Measurements from ENCODE around the gene UBE2Z.
"Not testable (repeated sequence)": the region's sequence is repeated elsewhere in the genome, so short reads cannot be mapped to it uniquely, and the experiment has no call there.

The UBE2Z gene

DNA sequence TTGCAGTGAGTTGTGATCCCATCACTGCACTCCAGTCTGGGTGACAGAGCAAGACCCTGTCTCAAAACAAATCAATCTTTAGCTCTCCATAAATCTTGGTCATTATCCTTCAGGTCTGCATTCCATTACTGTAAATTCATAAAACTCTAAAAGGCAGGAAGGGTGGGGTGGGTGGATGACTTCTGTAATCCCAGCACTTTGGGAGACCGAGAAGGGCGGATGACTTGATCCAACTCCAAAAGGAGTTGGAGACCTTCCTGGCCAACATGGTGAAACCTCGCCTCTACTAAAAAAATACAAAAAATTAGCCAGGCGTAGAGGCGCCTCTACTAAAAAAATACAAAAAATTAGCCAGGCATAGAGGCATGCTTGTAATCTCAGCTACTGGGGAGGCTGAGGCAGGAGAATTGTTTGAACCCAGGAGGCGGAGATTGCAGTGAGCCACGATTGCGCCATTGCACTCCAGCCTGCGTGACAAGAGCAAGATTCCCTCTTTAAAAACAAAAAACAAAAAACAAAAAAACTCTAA is 2.2 kb upstream of the UBE2Z start:
- no peak for FAIRE-seq

DNA sequence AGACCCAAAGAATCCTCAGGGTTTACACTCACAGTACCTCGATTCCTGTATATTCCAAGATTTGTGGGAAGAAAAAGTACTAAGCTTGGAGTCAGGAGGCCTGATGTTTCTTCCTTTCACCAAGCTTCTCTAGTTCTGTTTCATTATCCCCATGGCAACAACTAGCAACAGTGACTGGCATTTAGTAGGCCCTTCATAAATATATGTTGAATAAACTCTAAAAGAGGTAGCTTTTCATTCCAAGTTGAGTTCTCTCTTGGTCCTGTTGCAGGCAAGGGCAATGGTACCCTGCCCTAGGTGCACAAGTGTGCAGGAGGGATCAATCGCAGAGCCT is 527 bp upstream of the UBE2Z start:
- FAIRE-seq: no peak

DNA sequence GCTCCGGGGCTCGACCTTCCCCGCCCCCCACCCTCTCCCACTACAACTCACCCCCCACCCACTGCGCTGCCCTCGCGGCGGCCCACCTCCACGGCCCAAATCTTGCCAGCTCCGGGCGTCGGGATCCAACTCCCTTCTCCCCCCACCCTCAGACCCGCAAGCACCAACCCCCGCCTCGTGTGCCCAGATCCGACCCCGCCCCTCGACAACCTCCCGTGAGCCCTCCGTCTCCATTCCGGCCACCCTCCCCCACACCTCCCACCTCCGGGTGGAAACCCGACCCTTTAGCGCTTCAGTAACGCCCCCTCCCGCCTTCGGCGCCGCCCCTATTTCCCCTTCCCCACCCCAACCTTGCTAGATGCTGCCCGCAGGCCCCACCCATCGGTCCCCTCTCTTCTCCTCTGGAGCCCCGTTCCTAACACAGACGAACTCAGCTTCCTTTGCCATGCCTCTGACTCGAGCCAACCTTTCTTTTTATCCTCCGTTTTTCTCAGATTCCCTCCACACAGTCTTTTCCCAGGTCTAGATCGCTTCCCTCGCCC is 717 bp downstream of the UBE2Z start:
- FAIRE-seq: no peak

DNA sequence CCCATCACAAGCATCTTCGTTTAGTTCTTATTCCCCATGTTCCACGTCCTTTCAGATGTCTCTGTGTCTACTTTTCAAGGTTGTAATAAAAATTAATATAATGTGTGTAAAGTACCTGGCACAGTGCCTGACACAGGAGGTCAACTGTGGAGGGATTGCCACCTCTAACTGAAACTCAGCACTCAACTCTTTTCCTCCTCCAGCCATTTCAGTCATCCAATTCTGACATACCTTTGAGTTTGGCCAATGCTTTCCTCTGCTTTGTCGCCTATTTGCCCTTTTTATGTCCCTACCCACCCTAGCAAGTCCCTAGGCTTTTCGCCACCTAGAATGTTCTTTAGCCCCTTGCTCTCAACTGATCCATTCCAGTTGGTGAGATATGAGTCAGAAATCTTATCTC is 1.6 kb downstream of the UBE2Z start:
- no peak for FAIRE-seq

DNA sequence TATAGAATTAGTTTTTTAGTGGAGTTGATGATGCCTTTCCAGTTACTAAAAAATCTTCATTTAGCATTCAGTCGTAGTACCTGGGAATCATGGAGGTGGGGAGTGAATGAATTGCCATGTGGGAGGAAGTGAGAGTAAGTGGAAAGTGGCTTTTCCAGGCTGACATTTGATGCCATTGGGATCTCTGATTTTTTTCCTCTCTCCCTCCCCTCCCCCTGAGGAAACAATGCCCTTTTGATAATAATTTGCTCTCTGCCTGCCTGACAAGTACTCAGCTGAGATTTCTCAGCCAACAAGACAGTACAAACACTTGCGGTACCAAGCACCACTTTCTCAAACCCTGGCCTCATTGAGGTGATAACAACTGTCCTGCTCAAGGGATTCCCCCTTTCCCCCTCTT is 2.2 kb downstream of the UBE2Z start:
- no peak for FAIRE-seq

DNA sequence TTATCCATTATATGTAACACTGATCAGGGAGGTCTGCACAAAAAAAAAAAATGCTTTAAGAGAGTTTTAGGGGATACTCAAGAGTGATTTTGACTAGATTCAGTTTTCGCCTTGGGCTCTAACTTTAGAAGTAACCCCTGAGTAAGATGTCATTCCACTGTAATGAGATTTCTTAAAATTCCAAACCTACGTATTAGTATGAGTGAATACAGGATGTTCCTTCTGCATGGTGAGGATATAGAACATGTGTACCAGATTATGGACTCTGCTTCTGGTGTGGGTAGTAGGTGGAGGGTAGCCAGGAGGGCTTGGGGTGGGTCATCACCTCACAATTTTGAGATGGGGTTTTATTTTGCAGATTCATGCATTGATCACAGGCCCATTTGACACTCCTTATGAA is 4.3 kb downstream of the UBE2Z start:
- no peak for FAIRE-seq

DNA sequence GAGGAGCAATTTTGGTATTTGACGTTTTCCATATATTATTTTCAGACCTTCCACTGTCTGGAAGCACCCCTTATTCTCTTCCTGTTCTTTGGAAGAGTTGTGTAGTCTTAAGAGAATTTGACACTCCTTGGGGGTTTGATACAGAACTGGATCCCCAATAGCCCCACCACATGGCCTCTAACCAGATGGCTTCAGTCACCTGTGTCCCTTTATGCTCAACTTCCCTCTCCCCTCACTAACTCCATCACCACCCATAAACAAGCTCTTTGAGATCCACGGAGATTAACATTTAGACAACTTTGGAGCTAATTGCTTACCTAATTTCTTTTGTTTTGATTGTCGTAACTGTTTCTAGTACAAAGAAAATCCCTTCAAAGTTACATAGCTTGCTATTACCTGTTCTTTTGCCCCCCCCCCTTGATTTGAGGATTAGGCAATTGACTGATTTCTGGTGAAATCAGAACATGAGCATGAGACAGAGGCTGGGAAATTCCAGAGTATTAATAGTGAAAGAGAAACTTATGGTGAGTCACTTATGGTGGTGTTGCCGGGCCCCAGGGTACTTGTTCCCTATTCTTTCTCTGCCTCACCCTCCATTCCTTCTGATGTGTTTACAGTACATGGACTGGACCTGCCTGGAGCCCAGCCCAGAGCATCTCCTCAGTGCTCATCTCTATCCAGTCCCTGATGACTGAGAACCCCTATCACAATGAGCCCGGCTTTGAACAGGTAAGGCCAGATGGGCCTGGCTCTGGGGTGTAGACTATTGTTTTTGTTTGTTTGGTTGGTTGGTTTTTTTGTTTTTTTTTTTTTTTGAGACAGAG is 7.5 kb downstream of the UBE2Z start:
- no peak for FAIRE-seq

DNA sequence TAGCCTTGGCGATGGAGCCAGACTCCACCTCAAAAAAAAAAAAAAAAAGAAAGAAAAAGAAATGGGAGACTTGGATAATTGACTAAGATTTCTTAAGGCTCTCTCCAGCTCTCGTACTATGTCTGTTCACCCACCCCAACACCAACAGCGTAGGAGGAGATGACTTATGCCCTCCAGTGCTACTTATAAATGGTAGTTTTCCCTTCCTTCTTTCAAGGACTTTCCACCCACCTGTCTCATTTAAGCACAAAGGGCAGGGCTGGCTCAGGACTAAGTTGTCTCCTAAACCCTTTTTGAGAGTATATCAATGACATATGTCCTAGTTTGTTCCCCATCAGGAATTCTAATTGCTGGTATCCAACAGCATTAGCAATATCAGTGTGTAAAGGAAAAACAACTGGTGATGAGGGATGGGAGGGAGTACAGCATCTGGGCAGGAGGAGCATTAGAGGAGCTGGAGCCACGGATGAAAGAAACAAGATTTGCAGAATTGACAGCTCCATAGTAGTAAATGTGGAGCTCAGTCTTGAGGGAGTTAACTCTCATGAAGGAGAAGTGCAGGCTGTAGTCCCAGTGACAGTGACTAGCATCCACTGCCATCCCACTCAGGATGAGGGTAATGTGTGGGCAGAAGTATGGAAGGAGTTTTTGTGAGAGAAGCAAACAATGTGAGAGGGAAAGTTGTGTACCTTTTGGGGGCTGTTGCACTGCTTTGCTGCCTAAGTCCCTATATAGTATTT is 17.2 kb downstream of the UBE2Z start:
- no peak for FAIRE-seq

DNA sequence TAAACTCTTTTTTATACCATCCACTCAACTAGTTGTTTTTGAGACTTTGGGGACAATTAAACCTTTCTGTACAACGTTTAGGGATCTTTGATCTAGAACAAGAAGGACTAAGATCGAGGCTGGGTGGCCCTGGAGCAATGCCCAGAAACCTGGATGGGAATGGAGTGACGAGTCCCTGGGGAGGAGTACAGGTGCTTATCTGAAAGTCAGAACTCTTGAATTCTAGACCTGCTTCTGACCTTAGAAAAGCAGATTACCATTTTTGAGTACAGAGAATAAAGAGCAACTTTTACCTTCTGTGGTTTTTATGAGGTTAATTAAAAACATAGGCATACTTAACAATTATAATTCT is 17.8 kb downstream of the UBE2Z start:
- FAIRE-seq: no peak

DNA sequence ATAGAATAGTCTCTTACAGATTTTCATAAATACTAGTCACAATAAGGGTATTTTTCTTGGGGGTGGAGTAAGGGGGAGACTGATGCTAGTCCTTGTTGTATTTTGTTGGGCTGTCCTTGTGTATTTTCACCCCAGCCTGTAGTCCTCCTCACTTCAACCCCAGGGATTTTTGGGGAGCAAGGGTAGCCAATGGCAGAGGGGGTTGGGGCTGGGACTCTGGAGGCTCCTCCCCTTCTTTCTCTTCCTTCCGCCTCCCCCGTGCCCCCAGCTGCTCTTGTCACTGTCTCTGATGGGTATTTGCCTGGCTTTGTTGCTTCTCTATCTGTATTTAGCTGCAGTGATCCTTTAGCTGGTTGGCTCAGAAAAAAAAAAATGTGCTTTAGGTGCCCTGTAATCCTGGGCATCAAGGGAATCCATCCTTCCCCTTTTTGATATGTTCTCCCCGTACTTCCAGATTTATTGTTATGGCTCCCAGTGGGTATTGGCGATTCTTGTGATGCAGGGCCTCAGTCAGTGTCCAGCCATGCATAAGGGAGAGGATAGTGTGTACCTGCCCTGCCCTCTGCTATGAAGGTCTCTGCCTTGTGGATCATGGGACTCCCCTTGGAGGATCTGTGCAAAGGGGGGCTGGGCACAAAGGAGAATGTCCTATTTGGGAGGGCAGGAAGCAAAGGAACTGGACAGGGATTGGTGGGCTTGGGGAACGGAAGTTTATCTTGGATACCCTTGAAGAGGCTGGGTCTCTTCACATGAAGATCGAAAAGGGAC is 20.0 kb downstream of the UBE2Z start:
- FAIRE-seq: no peak

DNA sequence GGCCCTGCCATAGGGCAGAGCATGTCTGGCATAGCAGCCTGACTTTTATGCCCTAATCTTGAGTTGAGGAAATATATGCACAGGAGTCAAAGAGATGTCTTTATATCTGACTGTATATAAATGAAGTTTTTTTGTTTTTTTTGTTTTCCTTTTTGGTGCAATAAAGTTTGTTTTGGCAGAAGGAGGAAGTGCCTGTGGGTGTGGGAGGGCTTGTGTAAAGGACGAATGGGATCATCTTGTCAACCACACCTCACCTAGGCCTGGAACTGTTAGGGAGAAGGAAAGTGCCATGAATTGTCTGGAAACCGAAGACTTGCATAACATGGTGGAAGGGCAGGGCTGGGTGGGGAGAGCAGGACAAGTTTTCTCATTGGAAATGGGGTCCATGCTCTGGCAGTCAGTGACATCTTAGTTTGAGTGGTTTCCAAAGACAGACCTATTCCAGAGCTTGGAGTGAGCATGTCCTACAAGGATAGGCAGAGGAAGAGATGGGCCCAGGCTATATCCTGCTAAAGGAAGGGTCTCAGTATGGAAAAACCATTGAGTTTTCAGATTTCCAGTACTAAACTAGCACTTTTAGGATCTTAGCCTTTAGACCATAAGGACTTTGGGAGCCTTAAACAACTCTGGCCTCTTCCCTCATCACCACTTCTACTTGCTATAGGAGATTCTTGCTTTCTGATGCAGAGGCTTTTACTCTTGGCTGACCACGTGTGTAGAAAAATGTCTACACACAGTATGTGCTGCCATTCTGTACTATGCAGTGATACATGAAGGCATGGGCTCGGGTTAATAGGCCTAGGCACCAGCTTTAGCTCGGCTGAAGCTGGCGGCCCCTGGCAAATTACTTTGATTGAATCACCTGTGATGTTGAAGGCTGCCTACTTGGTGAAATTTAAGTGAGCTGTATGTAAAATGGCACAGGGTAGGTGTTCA is 20.9 kb downstream of the UBE2Z start:
- FAIRE-seq: no peak

DNA sequence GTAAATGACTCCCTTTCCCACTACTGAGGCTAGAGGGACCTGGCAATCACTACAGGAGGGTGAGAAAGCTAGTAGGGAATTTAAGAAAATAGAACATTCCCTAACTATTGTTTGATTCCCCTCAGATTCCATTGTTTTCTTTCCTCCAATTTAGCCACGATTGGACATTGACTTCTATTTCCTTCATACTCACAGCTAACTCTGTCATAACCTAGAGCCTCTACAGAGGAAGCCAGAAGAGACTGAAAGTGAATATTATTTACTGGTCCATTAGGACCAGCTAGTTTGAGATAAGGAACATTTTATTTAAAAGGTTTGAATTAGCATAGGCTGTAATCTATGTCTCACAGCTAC is 21.6 kb downstream of the UBE2Z start:
- FAIRE-seq: no peak

DNA sequence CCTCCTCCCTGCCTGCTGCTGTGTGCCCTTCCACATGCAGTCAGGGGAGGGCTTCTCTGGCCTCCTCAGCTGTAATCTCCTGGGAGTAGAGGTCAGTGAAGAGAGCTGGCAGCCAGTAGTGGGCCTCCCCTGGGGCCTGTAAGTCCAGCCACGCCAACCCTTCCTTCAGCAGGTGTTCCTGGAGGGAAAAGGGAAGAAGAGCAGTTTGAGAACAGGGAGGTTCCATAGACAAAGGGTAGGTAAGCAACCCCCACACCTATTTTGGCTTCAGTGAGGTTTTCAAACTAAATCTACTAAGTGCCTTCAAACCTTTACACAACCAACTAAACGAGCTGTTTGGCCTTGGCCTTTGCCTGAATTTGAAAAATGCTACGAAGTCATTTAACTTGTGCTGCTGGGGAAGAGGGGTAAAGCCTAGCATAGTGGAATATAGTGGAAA is 22.2 kb downstream of the UBE2Z start:
- FAIRE-seq: no peak

DNA sequence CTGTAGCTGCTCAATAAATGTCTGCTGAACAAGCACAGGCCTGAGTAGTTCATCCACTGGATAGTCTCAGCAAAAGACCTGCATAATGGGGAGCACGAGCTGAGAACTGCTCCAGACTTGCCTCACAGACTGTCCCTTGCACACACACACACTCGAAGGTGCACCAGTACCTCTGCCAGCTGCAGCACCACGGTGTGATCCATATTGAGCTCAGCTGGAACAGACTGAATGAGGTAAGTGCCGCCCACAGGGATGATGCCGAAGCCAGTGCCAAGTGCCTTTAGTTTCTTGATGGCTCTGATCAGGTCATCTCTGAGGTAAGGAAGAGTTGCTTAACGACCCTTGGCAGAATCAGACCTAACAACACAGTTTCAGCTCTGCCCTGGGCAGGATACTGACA is 24.8 kb downstream of the UBE2Z start:
- FAIRE-seq: no peak

DNA sequence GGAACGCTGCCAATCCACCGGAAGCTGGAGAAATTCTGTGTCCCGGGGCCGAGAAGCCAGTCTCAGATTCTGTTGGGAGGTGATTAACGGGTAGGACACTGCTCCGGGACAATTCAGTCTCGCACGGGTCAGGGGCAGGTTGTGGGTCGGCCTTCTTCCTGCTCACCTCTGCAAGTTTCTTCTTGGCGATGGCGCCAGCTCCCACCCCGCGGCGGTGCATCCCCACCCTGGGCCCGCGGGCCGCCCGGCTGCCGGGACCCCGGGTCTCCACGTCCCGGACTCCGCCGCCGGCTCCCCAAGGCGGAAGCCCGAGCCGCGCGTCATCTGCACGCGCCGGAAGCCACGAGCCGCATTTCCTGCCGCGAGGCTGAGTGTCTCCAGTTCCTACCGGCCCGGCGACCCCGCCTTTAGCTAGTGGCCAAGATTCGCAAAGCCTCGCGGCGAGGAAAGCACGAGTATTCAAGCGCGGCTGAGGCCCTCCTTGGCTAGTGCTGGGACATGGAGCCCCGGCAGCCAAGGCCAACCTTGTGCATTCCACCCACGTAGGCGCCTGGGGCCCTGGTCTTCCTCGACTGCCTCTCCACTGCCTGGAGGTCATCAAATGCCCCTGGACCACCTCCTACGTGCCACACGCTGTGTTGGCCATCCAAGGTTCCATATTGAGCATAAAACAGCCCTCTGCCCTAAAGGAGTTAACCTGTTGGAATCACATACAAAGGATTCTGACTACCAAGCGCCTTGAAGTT is 36.5 kb downstream of the UBE2Z start, which contains the start of gene SNF8:
TSS of gene SNF8 (minus strand) at position 328 of the 746 bp plus-strand sequence. CDS start at position 220, 108 bp downstream.
- FAIRE-seq: no peak

DNA sequence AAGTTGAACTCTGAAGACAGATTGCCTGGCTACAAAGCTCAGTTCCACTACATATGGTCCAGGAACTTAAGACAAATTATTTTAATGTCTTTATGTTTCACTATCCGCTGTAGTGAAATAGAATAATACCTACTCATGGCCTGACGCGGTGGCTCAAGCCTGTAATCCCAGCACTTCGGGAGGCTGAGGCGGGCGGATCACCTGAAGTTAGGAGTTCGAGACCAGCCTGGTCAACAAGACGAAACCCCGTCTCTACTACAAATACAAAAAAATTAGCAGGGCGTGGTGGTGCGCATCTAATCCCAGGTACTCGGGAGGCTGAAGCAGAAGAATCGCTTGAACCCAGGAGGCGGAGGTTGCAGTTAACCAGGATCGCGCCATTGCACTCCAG is 37.0 kb downstream of the UBE2Z start:
- not testable (repeated sequence) for FAIRE-seq

DNA sequence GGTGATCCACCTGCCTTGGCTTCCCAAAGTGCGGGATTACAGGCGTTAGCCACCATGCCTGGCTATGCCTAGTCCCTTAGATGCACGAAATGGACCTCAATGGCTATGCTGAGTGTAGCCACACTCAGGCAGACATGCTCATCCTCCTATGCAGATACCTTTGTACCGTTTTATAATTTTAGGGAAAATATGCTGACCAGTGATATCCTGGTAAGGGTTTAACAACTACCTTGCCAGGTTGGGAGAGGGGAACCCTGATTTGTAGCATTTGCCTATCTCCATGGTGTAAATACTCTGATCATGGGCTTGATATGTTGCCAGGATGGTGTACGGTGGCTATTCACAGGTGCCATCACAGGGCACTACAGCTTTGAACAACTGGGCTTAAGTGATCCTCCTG is 43.4 kb downstream of the UBE2Z start:
- no peak for FAIRE-seq

DNA sequence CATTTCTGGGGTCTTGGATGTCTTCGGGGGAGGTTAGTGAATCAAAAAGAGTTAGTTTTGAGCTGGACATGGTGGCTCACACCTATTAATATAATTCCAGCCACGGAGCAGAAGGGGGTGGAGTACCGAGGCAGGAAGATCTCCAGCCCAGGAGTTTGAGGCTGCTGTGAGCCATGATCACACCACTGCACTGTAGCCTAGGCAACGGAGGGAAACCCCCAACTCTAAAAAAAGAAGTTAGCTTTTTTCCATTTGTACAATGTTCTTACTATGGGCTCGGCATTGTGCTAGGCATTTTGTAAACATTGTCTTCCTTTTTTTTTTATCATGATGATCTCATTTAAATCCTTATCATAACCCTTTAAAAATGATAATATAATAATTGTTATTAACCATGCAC is 44.7 kb downstream of the UBE2Z start:
- FAIRE-seq: no peak

DNA sequence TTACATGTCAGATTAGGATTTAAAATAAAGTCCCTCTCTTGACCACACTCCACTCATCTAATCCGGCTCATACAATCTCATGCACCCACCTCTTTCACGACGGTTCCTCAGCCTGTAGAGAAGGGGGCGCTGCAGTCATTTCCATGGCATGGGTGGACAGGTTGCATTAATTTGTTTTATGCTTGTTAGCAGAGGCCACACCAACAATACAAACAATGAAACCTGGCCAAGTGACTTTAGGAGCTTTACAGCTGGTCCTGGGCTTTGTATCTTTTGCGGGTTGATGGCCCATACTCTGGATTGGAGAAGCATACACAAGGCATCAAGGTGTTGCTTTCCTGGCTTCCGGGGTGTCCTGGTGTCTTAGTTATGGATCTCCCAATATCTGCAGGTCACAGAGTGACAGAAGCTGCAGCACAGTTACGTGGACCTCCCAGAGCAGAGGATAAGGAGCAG is 46.1 kb downstream of the UBE2Z start:
- FAIRE-seq: no peak

DNA sequence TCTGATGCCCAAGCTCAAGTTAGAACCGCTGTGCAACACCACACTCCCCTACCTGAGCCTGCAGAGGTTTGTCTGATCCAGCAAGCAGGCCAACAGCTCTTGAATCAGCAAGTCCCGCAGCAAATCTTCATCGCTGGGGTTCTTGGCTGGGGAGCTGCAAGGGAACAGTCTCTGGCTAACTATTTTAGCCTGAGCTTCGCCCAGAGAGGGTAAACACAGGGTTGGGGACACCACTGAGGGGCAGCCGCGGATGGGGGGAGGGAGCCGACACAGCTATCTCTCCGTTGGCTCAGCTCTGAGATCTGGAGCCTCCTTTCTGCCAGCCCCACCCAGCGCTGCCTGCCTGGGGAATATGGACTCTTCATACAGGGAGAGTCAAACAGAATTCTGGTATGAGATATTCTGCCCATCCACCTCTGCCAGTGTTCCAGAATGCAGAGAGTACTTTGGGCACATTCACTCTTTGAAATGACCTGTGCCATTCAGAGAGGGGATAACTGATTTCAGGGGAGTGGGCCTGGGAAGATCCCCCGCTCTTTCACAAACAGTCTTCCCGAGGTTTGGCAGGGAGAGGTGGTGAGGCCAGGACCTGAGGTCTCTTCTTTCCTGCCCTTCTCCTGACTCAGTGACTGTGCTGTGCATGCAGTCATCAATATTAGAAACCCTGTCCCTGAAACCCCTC is 52.8 kb downstream of the UBE2Z start:
- FAIRE-seq: no peak

Measured in islet of Langerhans (tissue), 1 donor.